H1 (cell line): ENCODE measurements around the gene KRT83. TPM values are rescaled to one million over a fixed set of nuclear protein-coding genes. Genes with fewer than 3 reads are reported as not detected.

ENCODE experiments used
- CTCF ChIA-PET: fragments of 300-600 bp; sonication (Branson Sonifier 250); formaldehyde crosslinking; loops from one replicate; lab custom pipeline; 2021; ENCODE audit not compliant: partially characterized antibody; lab: Charles Lee
- POLR2A ChIA-PET: fragments of 300-600 bp; sonication (Branson Sonifier 250); formaldehyde crosslinking; loops from one replicate; lab custom pipeline; 2021; ENCODE audit warnings: inconsistent platforms; ENCODE audit not compliant: partially characterized antibody; lab: Charles Lee
- DNase-seq, 2 experiments: peaks; one replicate each; pipeline versions ENCODE4 v3.0.0 to v3.0.0-alpha.2; 2010 to 2022; ENCODE audit warnings: low spot score in 2 of 2, low read depth in 1 of 2, mixed read lengths in 1 of 2
- FAIRE-seq: peaks from 2 replicates; lab custom pipeline; 2011; peaks lifted over from hg19 to GRCh38; lab: Jason Lieb, UNC
- H2AFZ ChIP-seq: 2 replicates; pipeline ENCODE4 v1.8.1; 2012; ENCODE audit warnings: low read length, inconsistent platforms
- H2AK5ac ChIP-seq: 2 replicates; pipeline ENCODE4 v1.6.1; 2013; ENCODE audit warnings: low read depth, low read length
- H2BK120ac ChIP-seq: replicated peaks from 2 replicates; pipeline ENCODE3; 2013; ENCODE audit warnings: low read depth, low read length, inconsistent platforms
- H2BK12ac ChIP-seq: 2 replicates; pipeline ENCODE4 v1.6.1; 2013; ENCODE audit warnings: low read depth, low read length
- H2BK15ac ChIP-seq: 2 replicates; pipeline ENCODE4 v1.6.1; 2013; ENCODE audit warnings: low read length
- H2BK20ac ChIP-seq: 2 replicates; pipeline ENCODE4 v1.6.1; 2013; ENCODE audit warnings: low read length
- H2BK5ac ChIP-seq: 2 replicates; pipeline ENCODE4 v1.6.1; 2013; ENCODE audit warnings: low read depth, low read length
- H3K14ac ChIP-seq: 2 replicates; pipeline ENCODE4 v1.6.1; 2013; ENCODE audit warnings: inconsistent platforms; ENCODE audit not compliant: insufficient read length
- H3K18ac ChIP-seq: 2 replicates; pipeline ENCODE4 v1.6.1; 2013; ENCODE audit warnings: low read length; ENCODE audit errors: extremely low read depth
- H3K23ac ChIP-seq: 2 replicates; pipeline ENCODE4 v1.6.1; 2013; ENCODE audit warnings: inconsistent platforms; ENCODE audit not compliant: insufficient read length
- H3K23me2 ChIP-seq: 2 replicates; pipeline ENCODE4 v1.6.1; 2013; ENCODE audit warnings: low read depth, low read length
- H3K27ac ChIP-seq: 2 replicates; pipeline ENCODE4 v1.6.1; 2011; ENCODE audit warnings: low read depth, low read length, inconsistent platforms
- H3K27me3 ChIP-seq, 4 experiments: replicated peaks in 1 of 4; 1 replicate in 1 of 4; 2 replicates in 3 of 4; pipeline versions ENCODE4 v1.6.1 to v1.8.1; 2011 to 2013; ENCODE audit warnings: low read length in 3 of 4, mild to moderate bottlenecking in 3 of 4, inconsistent platforms in 2 of 4, mixed read lengths in 2 of 4, moderate library complexity in 1 of 4; ENCODE audit not compliant: control insufficient read depth in 3 of 4, insufficient read depth in 3 of 4; ENCODE audit errors: extremely low read depth in 1 of 4
- H3K36me3 ChIP-seq, 4 experiments: 2 replicates each; pipeline versions ENCODE4 v1.6.1 to v1.8.1; 2011 to 2013; ENCODE audit warnings: mild to moderate bottlenecking in 4 of 4, low read length in 3 of 4, moderate library complexity in 2 of 4, control low read depth in 1 of 4, inconsistent platforms in 1 of 4; ENCODE audit not compliant: insufficient read depth in 4 of 4, control insufficient read depth in 2 of 4
- H3K4ac ChIP-seq: replicated peaks from 2 replicates; pipeline ENCODE3; 2013; ENCODE audit warnings: low read length, low read depth, mixed read lengths, inconsistent platforms; ENCODE audit not compliant: insufficient read length
- H3K4me1 ChIP-seq, 4 experiments: replicated peaks in 1 of 4; 1 replicate in 1 of 4; 2 replicates in 3 of 4; pipeline versions ENCODE4 v1.6.1 to v1.8.1; 2011 to 2013; ENCODE audit warnings: low read length in 3 of 4, inconsistent platforms in 2 of 4, mixed read lengths in 1 of 4; ENCODE audit not compliant: insufficient read depth in 4 of 4, control insufficient read depth in 3 of 4
- H3K4me2 ChIP-seq, 2 experiments: 2 replicates each; pipeline versions ENCODE4 v1.6.1 to v1.8.1; 2011 to 2013; ENCODE audit warnings: low read depth in 2 of 2, low read length in 2 of 2, control low read depth in 1 of 2, inconsistent platforms in 1 of 2, mild to moderate bottlenecking in 1 of 2; ENCODE audit not compliant: insufficient read depth in 1 of 2
- H3K4me3 ChIP-seq, 4 experiments: fragments of 200-600, 300-600 bp in 1 of 4; sonication (generic), shearing (Covaris generic), sonication (Bioruptor Twin) in 1 of 4; 2 replicates each; pipeline versions ENCODE4 v1.5.1 to v1.8.1; 2011 to 2016; ENCODE audit warnings: low read length in 4 of 4, low read depth in 3 of 4, control low read depth in 2 of 4, inconsistent platforms in 2 of 4, mild to moderate bottlenecking in 2 of 4, mixed read lengths in 1 of 4, moderate library complexity in 1 of 4; ENCODE audit not compliant: insufficient read depth in 2 of 4; ENCODE audit errors: extremely low read depth in 1 of 4
- H3K56ac ChIP-seq: replicated peaks from 2 replicates; pipeline ENCODE3; 2013; ENCODE audit warnings: low read depth, mild to moderate bottlenecking, mixed read lengths, low read length, inconsistent platforms; ENCODE audit not compliant: insufficient read length
- H3K79me1 ChIP-seq: 2 replicates; pipeline ENCODE4 v1.6.1; 2013; ENCODE audit warnings: low read depth, low read length, control low read depth
- H3K79me2 ChIP-seq, 2 experiments: 2 replicates each; pipeline versions ENCODE4 v1.6.1 to v1.8.1; 2012 to 2013; ENCODE audit warnings: low read length in 2 of 2, mild to moderate bottlenecking in 2 of 2, inconsistent platforms in 1 of 2; ENCODE audit not compliant: insufficient read depth in 2 of 2, control insufficient read depth in 1 of 2
- H3K9ac ChIP-seq, 4 experiments: replicated peaks in 1 of 4; 1 replicate in 1 of 4; 2 replicates in 3 of 4; pipeline versions ENCODE4 v1.6.1 to v1.8.1; 2011 to 2013; ENCODE audit warnings: low read depth in 3 of 4, low read length in 3 of 4, control low read depth in 2 of 4, mild to moderate bottlenecking in 2 of 4, moderate library complexity in 2 of 4, inconsistent platforms in 1 of 4; ENCODE audit errors: extremely low read depth in 1 of 4
- H3K9me3 ChIP-seq, 2 experiments: 2 replicates each; pipeline versions ENCODE4 v1.6.1 to v1.8.1; 2012 to 2013; ENCODE audit warnings: mild to moderate bottlenecking in 2 of 2, moderate library complexity in 2 of 2, control low read depth in 1 of 2, inconsistent platforms in 1 of 2, low read depth in 1 of 2, low read length in 1 of 2, mixed read lengths in 1 of 2; ENCODE audit not compliant: insufficient read depth in 2 of 2
- H4K20me1 ChIP-seq, 2 experiments: replicated peaks in 1 of 2; 2 replicates each; pipeline versions ENCODE3 to v1.8.1; 2011 to 2013; ENCODE audit warnings: inconsistent platforms in 2 of 2, low read length in 2 of 2, mild to moderate bottlenecking in 1 of 2; ENCODE audit not compliant: insufficient read depth in 2 of 2, control insufficient read depth in 1 of 2
- H4K5ac ChIP-seq: 2 replicates; pipeline ENCODE4 v1.6.1; 2013; ENCODE audit warnings: low read length, low read depth, mixed read lengths, inconsistent platforms; ENCODE audit not compliant: insufficient read length
- H4K8ac ChIP-seq: 2 replicates; pipeline ENCODE4 v1.8.0; 2013; ENCODE audit warnings: mild to moderate bottlenecking, moderate library complexity, low read length, inconsistent platforms; ENCODE audit not compliant: insufficient read depth; ENCODE audit errors: extremely low read depth
- H4K91ac ChIP-seq: replicated peaks from 2 replicates; pipeline ENCODE3; 2013; ENCODE audit warnings: low read length, mixed read lengths, inconsistent platforms; ENCODE audit not compliant: insufficient read length
- GABPA ChIP-seq: IDR thresholded peaks from 2 replicates; pipeline ENCODE4 v1.6.1; 2011; ENCODE audit warnings: mild to moderate bottlenecking, low read length, moderate library complexity, borderline replicate concordance; ENCODE audit not compliant: insufficient read depth
- KDM5A ChIP-seq: fragments of 200-600 bp; IDR thresholded peaks from 2 replicates; pipeline ENCODE4 v1.7.1; 2012; ENCODE audit warnings: mild to moderate bottlenecking, low read length, inconsistent platforms, mixed read lengths
- TAF7 ChIP-seq: optimal IDR thresholded peaks from 2 replicates; pipeline ENCODE3; 2011; ENCODE audit warnings: low read depth, mild to moderate bottlenecking, inconsistent platforms, low read length, moderate library complexity, borderline replicate concordance
- WGBS, 2 experiments: shearing (Covaris generic) in 1 of 2; methylation state at CpG; one replicate each; pipeline versions ENCODE4 v1.1.6 to v1.1.7; 2013 to 2015; ENCODE audit warnings: low lambda C conversion rate in 2 of 2, mixed read lengths in 2 of 2, inconsistent platforms in 1 of 2, low coverage in 1 of 2, missing lambda C conversion rate in 1 of 2; ENCODE audit not compliant: insufficient replicate concordance in 2 of 2, insufficient coverage in 1 of 2, insufficient read length in 1 of 2; ENCODE audit errors: extremely low coverage in 1 of 2, missing lambda C conversion rate in 1 of 2; 5-methylcytosine and 5-hydroxymethylcytosine counted together
- polyA plus RNA-seq, 7 experiments: library from polyadenylated mRNA; depleted of rRNA in 3 of 7; stranded (reverse) in 5 of 7; unstranded in 2 of 7; fragments of >200 nt in 5 of 7; fragments of 200-250 nt in 2 of 7; gene quantifications; 1 replicate in 5 of 7; 2 replicates in 1 of 7; 4 replicates in 1 of 7; pipeline versions ENCODE4 v1.2.1 to v1.2.3, GENCODE V29; 2011 to 2013; ENCODE audit warnings: missing spikeins in 2 of 7, mixed read lengths in 2 of 7
- total RNA-seq: library from RNA; stranded (reverse); fragmentation: NEBNext Ultra II Directional; extraction: Animal tissue kit (Norgen Biotek cat#: 25700); gene quantifications from 2 replicates; pipeline ENCODE4 v1.2.1, GENCODE V29; 2021

The KRT83 gene
- total and polyA plus RNA-seq, 2 of the 8 experiments (the other 6 are each of a cell fraction or from before 2014, with no cell fraction given): not detected

GRCh38 chr12:52298677-52299190 lies 22.5 kb downstream of the KRT83 start:
- Histone ChIP-seq H3K4ac (no peak overlapping the region), H3K27me3 (peaks cover 0 to 4% (median 0%) of the 10 kb centered on the region in 4 experiments; a peak in 1 of 7 replicates), H3K18ac (no peak overlapping the region), H3K4me3 (no peak overlapping the region), H3K23ac (no peak overlapping the region), H2BK12ac (no peak overlapping the region), H4K8ac (no peak overlapping the region), H4K5ac (no peak overlapping the region), H3K9me3 (no peaks in the 10 kb centered on the region), H3K79me2 (no peaks in the 10 kb centered on the region), H3K4me2 (no peak overlapping the region), H4K91ac (no peak overlapping the region), H2BK120ac (no peak overlapping the region), H2AFZ (no peak overlapping the region), H4K20me1 (peaks cover 0 to 3% of the 10 kb centered on the region in 2 experiments), H2BK5ac (no peak overlapping the region), H3K27ac (no peak overlapping the region), H3K56ac (no peak overlapping the region), H3K9ac (no peak overlapping the region), H3K36me3 (no peaks in the 10 kb centered on the region), H2BK20ac (no peak overlapping the region), H2BK15ac (no peak overlapping the region), H3K4me1 (no peaks in the 10 kb centered on the region), H2AK5ac (no peak overlapping the region), H3K14ac (no peak overlapping the region), H3K23me2 (peaks cover 4% of the 10 kb centered on the region; the same call in 1 of the 2 replicates), H3K79me1 (no peaks in the 10 kb centered on the region)
- no peak for DNase-seq
- ChIA-PET POLR2A (no interaction called here), CTCF (interaction anchor here (0.9 to 1.5 kb wide), 3 partner anchors 12 to 61 kb away, joined by 3 read pairs; no protein-coding TSS in a partner anchor)
- WGBS, 2 experiments: 76% methylated on average over 4 of the region's 4 CpGs; no CpG with 5 or more reads in 1 of the 2 experiments
- FAIRE-seq: no peak
- TF ChIP-seq TAF7 (no peak), GABPA (no peak), KDM5A (no peak)
